Epithelial cell of proximal tubule (primary cell): ENCODE data around the gene CTNNA2. TPM values are rescaled to one million over a fixed set of nuclear protein-coding genes. Genes with fewer than 3 reads are reported as not detected.

ENCODE experiments used
- DNase-seq: peaks from one replicate; pipeline ENCODE4 v3.0.0-alpha.2; 2011; ENCODE audit warnings: low read depth
- H3K4me3 ChIP-seq: 2 replicates; pipeline ENCODE4 v1.5.1; 2011; ENCODE audit warnings: low read depth, mild to moderate bottlenecking, low read length
- total RNA-seq: library from RNA; depleted of rRNA; stranded (reverse); fragments of >200 nt; gene quantifications from 2 replicates; pipeline ENCODE4 v1.2.3, GENCODE V29; 2015
- TF ChIP-seq, protein P1 (sequence below): conservative IDR thresholded peaks from 2 replicates; pipeline ENCODE4 v1.5.1; 2012; ENCODE audit warnings: low read depth, mild to moderate bottlenecking, low read length

CTNNA2 gene
- total RNA-seq, 1 donor from 2014 or later: 0.06 TPM

GRCh38 chr2:80012061-80012460 lies 499.2 kb downstream of the CTNNA2 start:
- no peak overlapping the region for H3K4me3 ChIP-seq
- TF ChIP-seq, protein P1, sequence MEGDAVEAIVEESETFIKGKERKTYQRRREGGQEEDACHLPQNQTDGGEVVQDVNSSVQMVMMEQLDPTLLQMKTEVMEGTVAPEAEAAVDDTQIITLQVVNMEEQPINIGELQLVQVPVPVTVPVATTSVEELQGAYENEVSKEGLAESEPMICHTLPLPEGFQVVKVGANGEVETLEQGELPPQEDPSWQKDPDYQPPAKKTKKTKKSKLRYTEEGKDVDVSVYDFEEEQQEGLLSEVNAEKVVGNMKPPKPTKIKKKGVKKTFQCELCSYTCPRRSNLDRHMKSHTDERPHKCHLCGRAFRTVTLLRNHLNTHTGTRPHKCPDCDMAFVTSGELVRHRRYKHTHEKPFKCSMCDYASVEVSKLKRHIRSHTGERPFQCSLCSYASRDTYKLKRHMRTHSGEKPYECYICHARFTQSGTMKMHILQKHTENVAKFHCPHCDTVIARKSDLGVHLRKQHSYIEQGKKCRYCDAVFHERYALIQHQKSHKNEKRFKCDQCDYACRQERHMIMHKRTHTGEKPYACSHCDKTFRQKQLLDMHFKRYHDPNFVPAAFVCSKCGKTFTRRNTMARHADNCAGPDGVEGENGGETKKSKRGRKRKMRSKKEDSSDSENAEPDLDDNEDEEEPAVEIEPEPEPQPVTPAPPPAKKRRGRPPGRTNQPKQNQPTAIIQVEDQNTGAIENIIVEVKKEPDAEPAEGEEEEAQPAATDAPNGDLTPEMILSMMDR: no peak
- no peak for DNase-seq

GRCh38 chr2:80014637-80015036 lies 501.8 kb downstream of the CTNNA2 start:
- no peak overlapping the region for H3K4me3 ChIP-seq
- TF ChIP-seq, protein P1: no peak
- no peak for DNase-seq

DNA sequence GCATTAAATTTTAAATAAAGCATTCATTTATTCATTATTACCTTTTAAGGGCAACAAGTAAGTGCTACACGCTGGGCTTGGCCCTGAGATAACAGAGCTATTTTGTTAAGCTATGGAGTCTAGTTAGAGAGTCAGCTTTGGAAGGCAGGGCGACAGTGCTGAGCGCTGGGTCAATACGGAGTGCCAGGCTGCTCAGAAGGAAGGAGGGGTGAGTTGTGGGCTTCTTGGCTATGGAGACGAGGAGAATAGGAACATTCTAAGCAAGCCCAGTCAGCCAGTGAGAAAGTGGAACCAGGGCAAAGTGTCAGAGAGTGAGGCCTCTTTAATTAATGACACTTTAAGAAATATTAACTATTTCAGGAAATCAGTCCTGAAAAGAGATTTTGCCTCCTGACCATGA lies 503.3 kb downstream of the CTNNA2 start:
- no peak for DNase-seq
- TF ChIP-seq, protein P1: no peak
- H3K4me3 ChIP-seq: no peak overlapping the region

DNA sequence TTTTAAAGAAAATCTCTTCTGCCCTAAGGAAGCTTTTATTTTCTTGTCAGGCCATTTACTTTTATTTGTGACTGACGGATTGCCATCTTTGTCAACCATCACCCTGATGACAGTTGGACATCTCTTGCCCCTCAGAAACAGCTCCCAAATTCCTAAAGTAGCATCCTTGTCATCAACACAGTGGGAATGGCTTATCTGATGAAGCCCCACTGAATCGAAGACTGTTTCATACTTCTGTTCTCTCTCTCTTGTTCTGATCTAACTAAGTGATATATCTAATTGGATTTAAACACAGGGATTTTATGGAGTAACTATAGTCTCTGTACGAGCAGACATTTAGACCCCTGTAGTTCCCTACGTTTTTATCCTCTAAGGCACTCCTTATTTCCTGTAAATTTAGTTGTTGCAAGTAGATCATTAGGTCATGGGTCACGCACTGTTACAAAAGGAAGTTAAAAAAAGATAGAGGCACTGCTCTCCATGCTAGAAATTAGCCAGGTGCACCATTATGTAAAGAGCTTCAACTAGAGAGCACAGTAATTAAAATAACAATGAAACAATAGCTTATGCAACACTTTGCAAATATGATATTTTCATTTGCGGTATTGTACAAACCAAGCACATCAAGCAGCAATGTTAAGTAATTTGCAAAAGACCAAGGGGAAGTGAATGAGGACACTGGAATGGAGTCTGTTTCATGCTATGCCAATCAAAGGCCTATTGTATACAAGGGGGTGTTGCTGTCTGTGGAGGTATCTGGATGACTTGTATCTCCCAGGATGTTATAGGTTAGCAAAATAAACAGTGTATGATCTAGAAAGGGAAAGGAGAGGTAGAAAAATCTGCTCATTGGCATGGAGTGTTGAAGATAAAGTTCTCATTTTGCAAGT lies 507.0 kb downstream of the CTNNA2 start:
- TF ChIP-seq, protein P1: no peak
- no peak for DNase-seq
- H3K4me3 ChIP-seq: no peak overlapping the region

GRCh38 chr2:80022018-80022417 lies 509.2 kb downstream of the CTNNA2 start:
- TF ChIP-seq, protein P1: no peak
- no peak for DNase-seq
- no peak overlapping the region for H3K4me3 ChIP-seq

GRCh38 chr2:80026040-80026729 lies 513.3 kb downstream of the CTNNA2 start:
- TF ChIP-seq, protein P1: no peak

More at GRCh38 chr2:80026040-80026729, 513.3 kb downstream of the CTNNA2 start:
- H3K4me3 ChIP-seq: no peak overlapping the region
- DNase-seq: no peak
